HG03097 (cell line): Measurements from ENCODE around the gene SOX18.
"Not testable (repeated sequence)": the region's sequence is repeated elsewhere in the genome, so short reads cannot be mapped to it uniquely, and the experiment has no call there.

Experiments
- ATAC-seq: cut with Tn5 transposase; IDR thresholded peaks from one replicate; pipeline ENCODE4 v1.9.1; 2021; ENCODE audit not compliant: unreplicated experiment, low FRiP score

Gene SOX18

DNA sequence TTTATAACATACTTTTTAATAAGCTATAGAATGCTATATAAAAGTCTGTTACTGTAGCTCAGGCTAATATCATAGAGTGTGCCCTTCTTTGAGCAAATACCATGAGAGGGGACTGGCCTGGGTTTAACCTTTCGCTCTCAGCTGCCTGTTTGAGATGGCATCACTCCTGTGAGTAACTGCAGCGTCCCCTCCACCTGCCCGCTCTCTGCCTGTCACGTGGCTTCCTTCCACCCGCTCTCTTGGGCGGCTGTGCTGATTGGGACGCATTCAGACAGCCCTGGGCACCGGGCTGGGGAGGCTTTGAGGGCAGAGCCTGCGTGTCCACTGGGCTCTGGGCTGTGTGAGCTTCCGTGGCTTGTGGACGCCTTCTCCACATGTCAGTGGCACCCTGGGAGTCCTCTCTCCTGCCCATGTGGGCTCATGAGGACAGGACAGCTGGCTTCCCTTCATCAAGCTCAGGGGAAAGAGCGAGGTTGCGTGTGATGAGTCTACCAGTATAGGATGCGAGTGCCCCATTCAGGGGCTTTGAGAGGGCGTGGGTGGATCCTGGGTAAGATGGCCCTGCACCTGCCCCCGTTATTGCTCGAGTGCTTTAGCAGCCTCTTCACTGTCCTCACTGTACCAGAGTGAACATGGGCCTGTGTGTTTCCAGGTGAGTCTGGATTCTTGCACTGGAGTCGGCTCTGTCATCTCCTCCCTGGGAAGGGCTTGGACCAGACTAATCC, 24.2 kb downstream of the SOX18 start:
- ATAC-seq: no peak

DNA sequence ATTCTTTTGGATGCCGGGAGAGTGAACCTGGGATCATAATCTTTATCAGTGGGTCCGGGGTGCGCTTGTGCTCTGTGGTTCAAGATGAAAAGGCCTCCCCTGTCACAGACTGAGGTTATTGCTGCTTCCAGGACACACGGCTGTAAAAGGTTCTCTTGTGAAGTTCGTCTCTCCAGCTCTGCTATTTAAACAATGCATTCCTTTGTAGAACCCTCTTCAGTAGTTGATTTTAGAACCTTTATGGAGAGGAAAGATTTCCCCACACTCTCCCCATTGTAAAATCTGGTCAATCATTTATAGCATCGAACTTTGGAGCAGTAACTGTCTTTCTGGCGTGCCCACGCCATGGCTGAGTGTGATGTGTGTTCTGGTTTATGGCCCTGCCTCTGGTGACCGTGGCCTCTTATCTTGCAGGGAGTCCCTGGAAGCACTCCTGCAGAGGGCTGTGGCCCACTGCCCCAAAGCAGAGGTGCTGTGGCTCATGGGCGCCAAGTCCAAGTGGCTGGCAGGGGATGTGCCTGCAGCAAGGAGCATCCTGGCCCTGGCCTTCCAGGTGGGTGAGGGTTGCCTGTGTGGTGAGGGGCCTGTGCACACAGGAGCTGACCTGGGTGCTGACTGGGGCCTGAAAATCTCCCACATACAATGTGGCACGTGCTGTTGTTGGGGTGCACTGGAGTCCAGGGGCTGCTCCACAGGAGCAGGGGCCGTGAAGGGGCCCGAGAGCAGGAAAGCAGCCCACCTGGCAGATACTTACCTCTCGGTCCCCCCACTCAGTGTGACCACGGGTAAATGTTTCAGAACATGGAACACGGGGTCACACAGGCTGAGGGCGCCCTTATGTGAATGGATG, 25.1 kb downstream of the SOX18 start:
- no peak for ATAC-seq

DNA sequence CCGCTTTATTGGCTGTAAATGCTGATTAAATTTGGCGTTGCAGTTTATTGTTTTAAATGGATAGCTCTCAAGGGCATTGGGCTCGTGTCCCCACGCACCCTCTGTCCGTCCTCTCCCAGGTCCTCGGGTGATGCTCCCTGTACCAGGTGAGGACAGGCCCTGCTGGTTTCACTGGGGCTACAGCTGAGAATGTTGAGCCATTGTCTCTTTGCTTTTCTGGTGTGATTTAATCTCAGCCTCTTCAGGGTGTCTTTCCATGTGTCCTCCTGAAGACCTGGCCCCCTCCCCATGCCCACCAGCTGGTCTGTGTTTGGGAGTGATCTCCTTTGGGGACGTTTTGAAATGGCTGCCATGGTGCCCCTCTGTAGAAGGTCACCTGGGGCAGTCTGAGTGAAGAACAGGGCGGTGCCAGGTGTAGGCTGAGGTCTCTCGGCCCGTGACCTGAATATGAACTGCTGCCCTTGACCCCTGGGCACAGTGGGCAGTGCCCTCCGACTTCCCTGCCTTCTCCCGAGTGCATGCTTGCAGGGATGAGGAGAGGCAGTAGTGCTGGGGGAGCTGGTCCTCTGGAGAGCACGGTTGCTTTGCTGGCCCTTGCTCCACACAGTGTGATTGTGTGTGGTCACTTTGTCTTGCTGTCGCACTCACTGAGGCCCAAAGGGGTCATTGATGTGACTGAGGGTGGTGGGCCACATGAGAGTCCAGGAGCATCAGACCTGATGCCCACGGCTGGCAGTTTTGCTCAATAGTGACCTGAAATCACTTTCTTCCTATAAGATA, 25.9 kb downstream of the SOX18 start:
- no peak for ATAC-seq

DNA sequence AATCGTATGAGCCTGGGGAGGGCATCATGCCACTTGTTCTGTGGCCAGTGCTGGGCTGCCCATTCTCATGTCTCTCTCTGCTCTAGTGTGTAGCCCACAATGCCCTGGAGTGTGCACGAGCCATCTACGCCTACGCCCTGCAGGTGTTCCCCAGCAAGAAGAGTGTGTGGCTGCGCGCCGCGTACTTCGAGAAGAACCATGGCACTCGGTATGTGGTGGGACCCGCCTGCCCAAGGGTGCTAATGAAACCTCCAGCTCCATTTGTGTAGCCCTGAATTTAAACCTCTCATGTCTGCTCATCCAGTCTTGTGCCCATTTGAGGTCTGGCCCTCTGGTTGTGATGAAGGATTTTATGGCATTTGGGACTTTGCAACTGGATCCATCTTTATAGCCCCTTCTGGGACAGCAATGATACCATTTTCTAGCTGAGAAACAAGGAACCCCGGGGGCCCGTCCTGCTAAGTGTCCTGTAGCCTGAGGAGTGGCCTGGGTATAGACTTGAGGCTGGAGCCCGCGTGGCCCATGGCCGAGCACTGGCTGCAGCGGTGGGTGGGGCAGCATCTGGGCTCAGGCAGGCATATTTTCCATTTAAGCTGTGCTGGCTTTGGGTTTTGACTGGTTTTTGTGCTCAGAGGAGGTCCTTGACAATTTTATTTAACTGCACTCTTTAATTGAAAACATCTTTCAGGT, 26.6 kb downstream of the SOX18 start:
- no peak for ATAC-seq

DNA sequence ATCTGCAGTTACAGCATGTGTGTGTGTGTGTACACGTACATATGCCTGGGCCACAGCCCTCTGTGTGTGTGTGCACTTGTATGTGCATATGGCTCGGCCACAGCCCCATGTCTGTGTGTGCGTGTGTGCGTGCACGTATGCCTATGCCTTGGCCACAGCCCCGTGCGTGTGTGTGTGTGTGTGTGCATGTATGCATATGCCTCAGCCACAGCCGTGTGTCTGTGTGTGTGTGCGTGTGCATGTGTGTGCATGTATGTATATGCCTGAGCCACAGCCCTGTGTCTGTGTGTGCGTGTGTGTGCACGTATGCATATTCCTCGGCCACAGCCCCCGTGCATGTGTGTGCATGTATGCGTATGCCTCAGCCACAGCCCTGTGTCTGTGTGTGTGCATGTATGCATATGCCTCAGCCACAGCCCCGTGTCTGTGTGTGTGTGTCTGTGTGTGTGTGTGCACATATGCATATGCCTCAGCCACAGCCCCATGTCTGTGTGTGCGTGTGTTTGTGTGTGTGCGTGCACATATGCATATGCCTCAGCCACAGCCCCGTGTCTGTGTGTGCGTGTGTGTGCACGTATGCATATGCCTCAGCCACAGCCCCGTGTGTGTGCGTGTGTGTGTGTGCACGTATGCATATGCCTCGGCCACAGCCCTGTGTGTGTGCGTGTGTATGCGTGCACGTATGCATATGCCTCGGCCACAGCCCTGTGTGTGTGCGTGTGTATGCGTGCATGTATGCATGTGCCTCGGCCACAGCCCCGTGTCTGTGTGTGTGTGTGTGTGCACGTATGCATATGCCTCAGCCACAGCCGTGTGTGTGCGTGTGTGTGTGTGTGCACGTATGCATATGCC, 28.1 kb downstream of the SOX18 start:
- ATAC-seq: no peak

DNA sequence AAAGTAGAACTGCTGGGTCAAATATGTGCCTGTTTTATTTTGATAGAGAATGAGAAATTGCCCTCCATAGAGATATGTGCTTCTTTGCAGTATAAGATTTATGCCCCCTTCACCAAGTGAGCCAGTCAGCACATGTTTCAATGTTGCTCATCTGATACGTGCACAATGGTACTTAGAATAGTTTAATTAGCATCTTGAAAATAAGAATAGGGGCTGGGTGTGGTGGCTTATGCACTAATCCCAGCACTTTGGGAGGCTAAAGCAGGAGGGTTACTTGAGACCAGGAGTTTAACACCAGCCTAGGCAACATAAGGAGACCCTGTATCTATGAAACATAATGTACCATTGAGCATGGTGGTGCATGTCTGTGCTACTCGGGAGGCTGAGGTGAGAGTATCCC, 33.8 kb downstream of the SOX18 start:
- ATAC-seq: no peak

DNA sequence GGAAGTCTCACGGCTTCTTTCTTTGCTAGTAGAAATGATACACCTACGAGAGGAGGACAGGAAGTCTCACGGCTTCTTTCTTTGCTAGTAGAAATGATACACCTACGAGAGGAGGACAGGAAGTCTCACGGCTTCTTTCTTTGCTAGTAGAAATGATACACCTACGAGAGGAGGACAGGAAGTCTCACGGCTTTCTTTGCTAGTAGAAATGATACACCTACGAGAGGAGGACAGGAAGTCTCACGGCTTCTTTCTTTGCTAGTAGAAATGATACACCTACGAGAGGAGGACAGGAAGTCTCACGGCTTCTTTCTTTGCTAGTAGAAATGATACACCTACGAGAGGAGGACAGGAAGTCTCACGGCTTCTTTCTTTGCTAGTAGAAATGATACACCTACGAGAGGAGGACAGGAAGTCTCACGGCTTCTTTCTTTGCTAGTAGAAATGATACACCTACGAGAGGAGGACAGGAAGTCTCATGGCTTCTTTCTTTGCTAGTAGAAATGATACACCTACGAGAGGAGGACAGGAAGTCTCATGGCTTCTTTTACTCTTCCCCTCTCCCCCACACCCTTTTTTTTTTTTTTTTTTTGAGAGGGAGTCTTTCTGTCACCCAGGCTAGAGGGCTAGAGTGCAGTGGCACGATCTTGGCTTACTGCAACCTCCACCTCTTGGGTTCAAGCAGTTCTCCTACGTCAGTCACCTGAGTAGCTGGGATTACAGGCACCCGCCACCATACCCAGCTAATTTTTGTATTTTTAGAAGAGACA, 36.9 kb downstream of the SOX18 start:
- not testable (repeated sequence) for ATAC-seq

DNA sequence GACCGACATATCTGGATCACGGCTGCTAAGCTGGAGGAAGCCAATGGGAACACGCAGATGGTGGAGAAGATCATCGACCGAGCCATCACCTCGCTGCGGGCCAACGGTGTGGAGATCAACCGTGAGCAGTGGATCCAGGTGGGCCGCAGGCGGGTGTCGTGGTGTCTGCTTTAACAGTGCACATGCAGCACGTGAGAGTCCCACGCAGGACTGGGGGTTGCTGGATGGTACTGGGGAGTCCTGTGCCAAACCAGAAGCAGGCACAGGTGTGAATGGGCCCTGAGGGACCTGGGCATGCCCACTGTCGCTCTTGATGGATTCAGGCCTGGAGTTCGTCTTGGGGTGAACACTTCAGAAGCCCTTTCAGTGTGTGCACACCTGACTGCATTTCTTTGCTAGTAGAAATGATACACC, 38.1 kb downstream of the SOX18 start:
- ATAC-seq: peak; percentile 38

DNA sequence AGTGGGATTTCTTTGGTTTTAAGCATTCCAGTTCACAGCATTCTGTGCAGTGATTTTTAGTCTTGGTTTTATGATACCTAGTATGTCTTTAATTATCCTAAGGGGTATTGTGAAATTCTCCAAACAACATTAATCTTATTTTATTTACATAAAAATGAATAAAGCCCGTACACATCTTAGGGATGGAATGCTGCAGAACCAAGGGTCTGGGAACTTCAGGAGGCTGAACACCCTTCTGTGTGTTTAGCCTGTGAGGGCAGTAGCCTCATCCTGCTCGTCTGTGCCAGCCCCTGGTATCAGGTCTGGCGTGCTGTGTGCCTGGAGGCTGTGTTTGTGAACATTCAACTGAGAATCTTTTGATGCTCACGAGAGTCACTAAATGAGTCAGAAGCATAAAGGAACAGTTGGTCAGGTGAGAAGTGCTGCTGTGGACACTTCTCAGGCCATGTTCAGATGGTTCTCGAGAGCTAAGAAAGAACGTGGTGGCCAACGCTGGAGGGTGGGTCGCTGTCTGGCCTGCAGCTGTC, 38.7 kb downstream of the SOX18 start:
- peak; percentile 52 for ATAC-seq

DNA sequence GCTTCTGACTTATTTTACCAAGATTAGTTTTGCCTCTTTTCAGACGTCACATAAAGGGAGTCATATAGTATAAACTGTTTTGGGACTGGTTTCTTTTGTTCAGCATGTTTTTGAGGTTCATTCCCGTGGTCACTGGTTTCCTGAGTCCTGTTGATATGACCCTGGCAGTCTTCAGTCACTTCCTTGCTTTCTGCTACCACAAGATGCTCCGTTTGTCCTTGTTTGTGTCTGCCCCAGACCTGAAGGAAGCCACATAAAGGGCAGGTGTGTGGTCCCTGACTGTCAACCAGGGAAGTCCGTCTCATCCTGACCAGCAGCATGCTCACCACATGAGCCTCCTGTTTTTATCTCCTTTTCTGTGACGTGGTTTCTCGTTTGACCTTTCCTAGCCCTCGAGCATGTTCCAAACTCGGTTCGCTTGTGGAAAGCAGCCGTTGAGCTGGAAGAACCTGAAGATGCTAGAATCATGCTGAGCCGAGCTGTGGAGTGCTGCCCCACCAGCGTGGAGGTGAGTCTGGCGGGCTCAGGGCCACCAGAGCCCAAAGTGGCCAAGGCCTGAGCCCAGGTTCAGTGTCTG, 39.5 kb downstream of the SOX18 start:
- ATAC-seq: no peak

DNA sequence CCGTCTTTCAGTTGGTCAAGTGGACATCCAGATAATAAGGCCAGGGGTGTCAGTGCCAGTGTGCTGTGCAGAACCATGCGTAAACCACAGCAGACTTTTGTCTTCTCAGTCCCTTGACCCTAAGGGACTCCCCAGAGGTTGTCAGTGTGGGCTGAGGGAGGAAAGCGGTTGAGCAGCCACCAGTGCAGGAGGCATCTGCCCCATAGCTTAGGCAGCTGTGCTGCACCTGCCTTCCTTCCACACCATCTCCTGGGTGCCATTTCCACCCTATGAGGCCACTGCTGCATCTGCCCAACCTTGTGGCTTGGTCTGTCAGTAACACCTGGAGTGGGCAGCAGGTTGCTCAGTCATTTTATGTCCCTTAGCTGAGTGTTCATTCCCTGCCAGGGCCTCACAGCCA, 42.5 kb downstream of the SOX18 start:
- ATAC-seq: no peak

DNA sequence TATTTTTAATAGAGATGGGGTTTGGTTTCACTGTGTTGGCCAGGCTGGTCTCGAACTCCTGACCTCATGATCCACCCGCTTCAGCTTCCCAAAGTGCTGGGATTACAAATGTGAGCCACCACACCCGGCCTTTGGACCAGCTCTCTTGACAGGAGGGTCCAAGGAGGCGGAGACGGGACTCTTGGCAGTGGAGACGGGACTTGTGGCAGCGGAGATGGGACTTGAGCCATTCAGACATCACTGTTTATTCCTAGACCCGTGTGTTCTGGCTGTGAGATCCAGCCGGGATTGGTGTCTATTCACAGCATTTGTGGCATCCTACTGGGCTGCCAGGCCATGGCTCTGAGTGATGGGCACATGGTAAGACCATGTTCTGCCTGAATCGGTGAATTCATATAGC, 42.9 kb downstream of the SOX18 start:
- no peak for ATAC-seq

DNA sequence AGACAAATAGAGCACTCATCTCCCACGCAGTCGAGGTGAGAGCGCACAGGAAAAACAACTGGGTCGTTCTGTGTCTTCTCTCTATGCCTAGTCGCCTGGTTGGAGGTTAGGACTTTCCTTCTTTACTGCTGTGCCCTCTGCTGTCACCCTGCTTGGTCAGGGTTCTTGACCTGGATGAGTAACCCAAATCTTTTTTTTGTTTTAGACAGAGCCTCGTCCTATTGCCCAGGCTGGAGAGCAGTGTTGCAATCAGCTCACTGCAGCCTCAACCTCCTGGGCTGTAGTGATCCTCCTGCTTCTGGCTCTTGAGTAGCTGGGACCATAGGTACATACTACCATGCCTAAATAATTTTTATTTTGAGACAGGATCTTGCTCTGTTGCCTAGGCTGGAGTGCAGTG, 44.0 kb downstream of the SOX18 start:
- ATAC-seq: no peak

DNA sequence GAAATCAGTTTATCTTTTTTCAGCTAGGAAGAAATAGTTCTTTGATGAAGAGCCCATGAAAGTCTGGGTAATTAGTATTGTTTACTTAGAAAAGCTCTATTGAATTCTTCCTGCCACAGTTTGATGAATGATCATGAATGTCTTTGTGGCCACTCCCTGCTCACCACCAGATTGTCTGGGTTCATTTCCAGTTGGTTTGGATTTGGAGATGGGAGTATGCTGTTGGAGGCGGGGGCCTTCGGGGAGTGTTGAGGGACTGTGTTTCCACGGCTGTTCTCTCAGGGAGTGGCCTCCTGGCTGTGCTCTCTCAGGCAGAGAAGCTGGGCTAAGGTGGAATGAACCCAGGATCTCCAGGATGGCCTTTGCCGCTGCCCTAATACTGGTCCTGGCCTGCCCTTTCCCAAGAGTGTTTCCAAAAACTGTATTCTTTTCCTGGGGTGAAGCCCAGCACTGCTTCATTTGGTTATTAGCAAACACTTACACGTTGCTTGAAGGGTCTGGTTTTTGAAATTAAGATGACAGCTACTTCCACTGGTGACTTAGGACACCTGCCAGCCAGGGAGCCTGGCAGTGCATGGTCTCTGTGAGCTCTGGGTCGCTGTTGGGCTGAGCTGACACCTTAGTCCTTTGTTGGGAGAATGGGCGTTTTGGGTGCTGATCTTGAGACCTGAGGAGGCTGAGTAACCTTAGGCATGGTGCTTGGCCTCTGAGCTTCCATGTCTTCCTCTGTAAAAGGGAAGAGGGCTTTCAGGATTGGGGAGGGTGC, 45.3 kb downstream of the SOX18 start:
- no peak for ATAC-seq

DNA sequence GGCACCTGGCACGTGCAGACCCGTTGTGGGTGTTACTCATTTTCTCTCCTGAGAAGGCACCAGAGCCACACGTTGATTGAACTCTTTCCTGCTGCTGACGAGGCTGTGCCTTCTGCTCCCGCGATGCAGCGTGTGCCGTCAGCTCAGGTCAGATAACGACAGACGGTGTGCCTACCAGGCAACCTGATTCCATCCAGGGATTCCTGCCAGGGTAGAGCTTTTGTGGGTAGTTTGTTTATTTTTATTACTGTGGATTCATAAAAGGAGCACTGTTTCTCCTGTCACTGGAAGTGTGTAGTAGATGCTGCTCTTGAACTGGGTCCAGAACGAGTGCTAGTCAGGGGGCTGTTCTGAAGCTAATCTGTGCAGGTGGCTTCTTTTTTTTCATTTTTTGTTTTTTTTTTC, 47.8 kb downstream of the SOX18 start:
- no peak for ATAC-seq

DNA sequence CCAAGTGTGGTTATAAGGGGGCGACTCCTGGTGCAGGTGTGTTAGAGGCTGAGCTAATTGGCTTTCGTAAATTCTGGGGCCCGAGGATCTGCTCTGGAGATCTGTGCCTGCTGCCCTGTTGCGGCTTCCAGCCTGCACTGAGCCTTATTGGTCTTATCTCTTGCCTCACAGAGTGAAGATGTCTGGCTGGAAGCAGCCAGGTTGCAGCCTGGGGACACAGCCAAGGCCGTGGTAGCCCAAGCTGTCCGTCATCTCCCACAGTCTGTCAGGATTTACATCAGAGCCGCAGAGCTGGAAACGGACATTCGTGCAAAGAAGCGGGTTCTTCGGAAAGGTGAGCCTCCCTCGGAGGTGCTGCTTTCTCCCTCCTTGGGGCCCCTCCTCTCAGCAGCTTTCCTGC, 48.5 kb downstream of the SOX18 start:
- ATAC-seq: no peak
